HepG2 (cell line): ENCODE results near the gene BRAP. TPM values are rescaled to one million over a fixed set of nuclear protein-coding genes. Genes with fewer than 3 reads are reported as not detected.

Source experiments
- SALL2 ChIP-seq: sonication (generic); formaldehyde crosslinking; IDR thresholded peaks from 2 replicates; pipeline ENCODE4 v1.8.1; 2023; ENCODE audit warnings: mild to moderate bottlenecking, missing genetic modification reagents, inconsistent platforms
- ZMYM2 ChIP-seq: sonication (generic); formaldehyde crosslinking; IDR thresholded peaks from 2 replicates; pipeline ENCODE4 v1.8.0; 2022; ENCODE audit warnings: mild to moderate bottlenecking, missing genetic modification reagents
- ZNF563 ChIP-seq: sonication (generic); formaldehyde crosslinking; IDR thresholded peaks from 2 replicates; pipeline ENCODE4 v1.8.0; 2022; ENCODE audit warnings: mild to moderate bottlenecking, moderate library complexity, missing genetic modification reagents
- ZSCAN21 ChIP-seq: sonication (generic); formaldehyde crosslinking; IDR thresholded peaks from 2 replicates; pipeline ENCODE4 v1.8.0; 2022; ENCODE audit warnings: mild to moderate bottlenecking, missing genetic modification reagents, moderate library complexity, borderline replicate concordance
- polyA plus RNA-seq, 8 experiments: library from polyadenylated mRNA; depleted of rRNA in 3 of 8; stranded (reverse) in 7 of 8; unstranded in 1 of 8; fragments of >200 nt; fragmentation: Illumina TruSeq in 4 of 8; extraction: Trizol in 4 of 8; gene quantifications; 2 replicates each; pipeline versions ENCODE4 v1.2.1 to v1.2.3, GENCODE V29; 2011 to 2016; ENCODE audit warnings: low read depth in 4 of 8, missing spikeins in 1 of 8, mixed read lengths in 1 of 8; ENCODE audit not compliant: insufficient read depth in 1 of 8
- total RNA-seq, 5 experiments: library from RNA; depleted of rRNA; stranded (reverse); fragments of >200 nt; fragmentation: Illumina TruSeq; extraction: Trizol; gene quantifications; 2 replicates each; pipeline ENCODE4 v1.2.3, GENCODE V29; 2016; ENCODE audit warnings: low read depth in 1 of 5
- TF ChIP-seq, protein P1 (sequence below): sonication (generic); formaldehyde crosslinking; IDR thresholded peaks from 2 replicates; pipeline ENCODE4 v1.4.0; 2020; ENCODE audit warnings: missing genetic modification reagents
- TF ChIP-seq, protein P2 (sequence below): sonication (generic); formaldehyde crosslinking; IDR thresholded peaks from 2 replicates; pipeline ENCODE4 v1.4.0; 2020; ENCODE audit warnings: missing genetic modification reagents
- TF ChIP-seq, protein P3 (sequence below): sonication (generic); formaldehyde crosslinking; IDR thresholded peaks from 2 replicates; pipeline ENCODE4 v1.8.0; 2022; ENCODE audit warnings: low read depth, missing genetic modification reagents

Gene BRAP
- total and polyA plus RNA-seq, 2 of the 13 experiments (the other 11 are each of a cell fraction or from before 2014, with no cell fraction given) = 8.1 to 15.4 TPM

DNA sequence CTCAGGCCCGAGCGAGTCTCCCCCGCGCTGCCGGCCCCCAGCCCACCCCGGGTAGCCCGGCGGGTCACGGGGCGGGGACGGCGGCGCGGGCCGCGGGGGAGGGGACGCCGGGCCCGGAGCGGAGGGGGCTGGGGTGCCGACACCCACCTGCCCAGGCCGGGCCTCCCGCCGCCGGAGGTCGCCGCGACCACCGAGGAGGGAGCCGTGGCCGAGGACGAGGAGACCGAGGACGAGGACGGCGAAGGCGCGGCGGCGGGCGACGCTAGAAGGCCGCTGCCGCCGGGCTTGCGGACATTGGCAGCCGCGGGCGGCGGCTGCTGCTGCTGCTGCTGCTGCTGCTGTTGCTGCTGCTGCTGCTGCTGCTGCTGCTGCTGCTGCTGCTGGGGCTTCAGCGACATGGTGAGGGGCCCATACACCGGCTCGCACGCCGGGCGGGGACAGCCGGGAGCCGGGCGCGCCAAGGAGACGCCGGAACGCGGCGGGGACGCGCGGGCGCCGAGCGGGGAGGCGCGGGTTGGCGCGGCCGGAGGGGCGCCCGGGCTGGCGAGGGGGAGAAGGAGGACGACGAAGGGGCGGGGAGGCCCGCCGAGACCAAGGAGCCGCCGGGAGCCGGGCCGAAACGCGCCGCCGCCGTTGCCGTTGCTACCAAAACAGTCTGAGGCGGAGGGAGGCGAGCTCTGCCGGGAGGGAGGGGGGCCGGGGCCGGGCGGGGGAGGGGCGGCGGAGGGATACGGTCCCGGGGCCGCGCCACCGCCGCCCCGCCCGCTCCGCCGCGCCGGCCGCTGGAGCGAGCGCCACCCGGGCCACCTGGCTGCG lies 86.9 kb downstream of the BRAP start, which contains the start of gene ATXN2 (continued):
- TF ChIP-seq, protein P1, sequence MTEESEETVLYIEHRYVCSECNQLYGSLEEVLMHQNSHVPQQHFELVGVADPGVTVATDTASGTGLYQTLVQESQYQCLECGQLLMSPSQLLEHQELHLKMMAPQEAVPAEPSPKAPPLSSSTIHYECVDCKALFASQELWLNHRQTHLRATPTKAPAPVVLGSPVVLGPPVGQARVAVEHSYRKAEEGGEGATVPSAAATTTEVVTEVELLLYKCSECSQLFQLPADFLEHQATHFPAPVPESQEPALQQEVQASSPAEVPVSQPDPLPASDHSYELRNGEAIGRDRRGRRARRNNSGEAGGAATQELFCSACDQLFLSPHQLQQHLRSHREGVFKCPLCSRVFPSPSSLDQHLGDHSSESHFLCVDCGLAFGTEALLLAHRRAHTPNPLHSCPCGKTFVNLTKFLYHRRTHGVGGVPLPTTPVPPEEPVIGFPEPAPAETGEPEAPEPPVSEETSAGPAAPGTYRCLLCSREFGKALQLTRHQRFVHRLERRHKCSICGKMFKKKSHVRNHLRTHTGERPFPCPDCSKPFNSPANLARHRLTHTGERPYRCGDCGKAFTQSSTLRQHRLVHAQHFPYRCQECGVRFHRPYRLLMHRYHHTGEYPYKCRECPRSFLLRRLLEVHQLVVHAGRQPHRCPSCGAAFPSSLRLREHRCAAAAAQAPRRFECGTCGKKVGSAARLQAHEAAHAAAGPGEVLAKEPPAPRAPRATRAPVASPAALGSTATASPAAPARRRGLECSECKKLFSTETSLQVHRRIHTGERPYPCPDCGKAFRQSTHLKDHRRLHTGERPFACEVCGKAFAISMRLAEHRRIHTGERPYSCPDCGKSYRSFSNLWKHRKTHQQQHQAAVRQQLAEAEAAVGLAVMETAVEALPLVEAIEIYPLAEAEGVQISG (CRISPR knock-in tag) = 0 out of 2 replicates have a peak, but pooled peaks have one; percentile 8
- TF ChIP-seq, protein P2, sequence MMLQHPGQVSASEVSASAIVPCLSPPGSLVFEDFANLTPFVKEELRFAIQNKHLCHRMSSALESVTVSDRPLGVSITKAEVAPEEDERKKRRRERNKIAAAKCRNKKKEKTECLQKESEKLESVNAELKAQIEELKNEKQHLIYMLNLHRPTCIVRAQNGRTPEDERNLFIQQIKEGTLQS (CRISPR knock-in tag) = 0 out of 2 replicates have a peak, but pooled peaks have one; percentile 4
- TF ChIP-seq ZMYM2 (no peak), SALL2 (CRISPR knock-in tag) (peak; percentile 1; the same call in 1 of the 2 replicates), ZSCAN21 (CRISPR knock-in tag) (peak; percentile 26; the same call in 1 of the 2 replicates), ZNF563 (CRISPR knock-in tag) (no peak; the same call in 1 of the 2 replicates)
- TF ChIP-seq, protein P3, sequence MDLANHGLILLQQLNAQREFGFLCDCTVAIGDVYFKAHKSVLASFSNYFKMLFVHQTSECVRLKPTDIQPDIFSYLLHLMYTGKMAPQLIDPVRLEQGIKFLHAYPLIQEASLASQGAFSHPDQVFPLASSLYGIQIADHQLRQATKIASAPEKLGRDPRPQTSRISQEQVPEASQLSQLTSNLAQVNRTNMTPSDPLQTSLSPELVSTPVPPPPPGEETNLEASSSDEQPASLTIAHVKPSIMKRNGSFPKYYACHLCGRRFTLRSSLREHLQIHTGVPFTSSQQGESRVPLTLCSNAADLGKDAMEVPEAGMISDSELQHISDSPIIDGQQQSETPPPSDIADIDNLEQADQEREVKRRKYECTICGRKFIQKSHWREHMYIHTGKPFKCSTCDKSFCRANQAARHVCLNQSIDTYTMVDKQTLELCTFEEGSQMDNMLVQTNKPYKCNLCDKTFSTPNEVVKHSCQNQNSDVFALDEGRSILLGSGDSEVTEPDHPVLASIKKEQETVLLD = 0 out of 2 replicates have a peak, but pooled peaks have one; percentile 50
